ENCODE measurements around the gene UBLCP1.

- TF ChIP-seq CTCF (IDR thresholded peaks at IDR 0.05), result no peak
- TF ChIP-seq POLR2A (IDR thresholded peaks at IDR 0.05), result no peak
Observed at GRCh38 chr5:159244890-159245289, 18.2 kb upstream of the UBLCP1 start.
